SU-DHL-6 (cell line): ENCODE data around the gene THSD7A.

ENCODE experiments used
- CTCF ChIP-seq: fragments of 200-600 bp; sonication (generic); IDR thresholded peaks from one replicate; pipeline ENCODE4 v1.5.1; 2017; ENCODE audit warnings: antibody characterized with exemption, mild to moderate bottlenecking, low read length, moderate library complexity; ENCODE audit not compliant: insufficient read depth, poor library complexity, severe bottlenecking
- EZH2phosphoT487 ChIP-seq: fragments of 200-600 bp; sonication (generic), shearing (Covaris generic); conservative IDR thresholded peaks from 2 replicates; pipeline ENCODE4 v1.6.1; 2018; ENCODE audit warnings: mild to moderate bottlenecking, antibody characterized with exemption, low read length, moderate library complexity, mixed read lengths

- TF ChIP-seq CTCF (no peak), EZH2phosphoT487 (no peak)
Measured at GRCh38 chr7:11638011-11638774, 193.8 kb downstream of the THSD7A start.
